Ammon's horn (tissue), 1 donor: Measurements from ENCODE around the gene GMPPA.

Experiments used
- DNase-seq: peaks from one replicate; pipeline ENCODE4 v3.0.0-alpha.2; 2016; ENCODE audit warnings: low spot score

Gene GMPPA

DNA sequence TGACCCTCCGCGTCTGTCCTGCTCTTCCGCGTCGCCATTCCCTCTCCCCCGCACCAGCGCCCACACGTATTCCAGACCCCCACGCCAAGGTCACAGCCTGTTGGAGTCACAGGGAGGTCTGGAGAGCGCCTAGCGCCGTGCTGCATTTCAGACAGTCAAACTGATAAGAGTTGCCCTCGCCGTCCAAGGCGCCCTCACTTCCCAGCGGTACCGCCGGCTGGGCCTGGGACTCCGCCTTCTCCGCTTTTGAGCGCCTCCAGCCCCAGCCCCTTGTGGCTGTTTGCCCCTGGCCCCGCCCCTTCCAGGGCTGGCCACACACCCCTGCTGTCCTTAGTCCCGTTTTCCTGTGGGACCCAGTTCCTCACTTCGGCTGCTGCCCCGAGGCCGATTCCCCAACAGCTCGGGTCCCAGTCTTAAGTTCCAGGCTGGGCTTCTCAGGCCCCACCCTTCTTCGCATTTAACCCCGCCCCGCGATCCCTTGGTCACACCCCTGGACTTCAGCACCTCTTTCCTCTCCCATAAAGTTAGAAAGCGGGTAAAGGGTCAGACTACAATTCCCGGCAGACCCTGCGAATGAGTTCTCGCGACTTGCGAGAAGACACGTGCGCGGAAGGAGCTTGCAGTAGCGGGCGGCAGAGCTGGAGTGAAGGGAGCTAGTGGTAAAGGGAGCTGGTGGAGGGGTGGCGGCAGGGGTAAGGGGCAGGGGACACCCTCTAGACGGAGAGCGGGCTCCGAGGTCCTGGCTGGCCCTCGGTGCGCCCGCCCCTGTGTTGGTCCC is at the start of gene GMPPA:
Gene GMPPA (plus strand): TSS at position 612 of the 778 bp plus-strand sequence. CDS start 1,085 bp downstream, outside the sequence.
- peak; percentile 97 for DNase-seq

DNA sequence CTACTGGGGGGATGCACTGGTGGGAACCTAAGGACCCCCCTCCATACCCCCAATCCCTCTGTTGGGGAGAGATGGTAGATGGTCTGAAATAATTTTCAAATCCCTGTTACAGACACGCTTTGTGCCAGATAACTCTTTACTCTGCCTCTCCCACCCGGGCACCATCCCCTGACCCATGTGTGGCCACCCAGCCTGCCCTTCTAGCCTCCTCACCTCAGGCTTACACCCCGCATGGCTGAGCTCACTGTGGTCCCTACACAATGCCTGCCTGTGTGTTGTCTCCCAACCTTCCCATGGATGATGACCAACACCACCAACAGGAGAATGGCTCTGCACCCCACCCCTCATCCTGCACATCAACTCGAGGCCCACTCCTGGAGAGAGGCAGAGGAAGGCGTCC is 49.1 kb upstream of the GMPPA start:
- DNase-seq = no peak

GRCh38 chr2:219451661-219452360 is 46.9 kb upstream of the GMPPA start:
- DNase-seq = no peak

DNA sequence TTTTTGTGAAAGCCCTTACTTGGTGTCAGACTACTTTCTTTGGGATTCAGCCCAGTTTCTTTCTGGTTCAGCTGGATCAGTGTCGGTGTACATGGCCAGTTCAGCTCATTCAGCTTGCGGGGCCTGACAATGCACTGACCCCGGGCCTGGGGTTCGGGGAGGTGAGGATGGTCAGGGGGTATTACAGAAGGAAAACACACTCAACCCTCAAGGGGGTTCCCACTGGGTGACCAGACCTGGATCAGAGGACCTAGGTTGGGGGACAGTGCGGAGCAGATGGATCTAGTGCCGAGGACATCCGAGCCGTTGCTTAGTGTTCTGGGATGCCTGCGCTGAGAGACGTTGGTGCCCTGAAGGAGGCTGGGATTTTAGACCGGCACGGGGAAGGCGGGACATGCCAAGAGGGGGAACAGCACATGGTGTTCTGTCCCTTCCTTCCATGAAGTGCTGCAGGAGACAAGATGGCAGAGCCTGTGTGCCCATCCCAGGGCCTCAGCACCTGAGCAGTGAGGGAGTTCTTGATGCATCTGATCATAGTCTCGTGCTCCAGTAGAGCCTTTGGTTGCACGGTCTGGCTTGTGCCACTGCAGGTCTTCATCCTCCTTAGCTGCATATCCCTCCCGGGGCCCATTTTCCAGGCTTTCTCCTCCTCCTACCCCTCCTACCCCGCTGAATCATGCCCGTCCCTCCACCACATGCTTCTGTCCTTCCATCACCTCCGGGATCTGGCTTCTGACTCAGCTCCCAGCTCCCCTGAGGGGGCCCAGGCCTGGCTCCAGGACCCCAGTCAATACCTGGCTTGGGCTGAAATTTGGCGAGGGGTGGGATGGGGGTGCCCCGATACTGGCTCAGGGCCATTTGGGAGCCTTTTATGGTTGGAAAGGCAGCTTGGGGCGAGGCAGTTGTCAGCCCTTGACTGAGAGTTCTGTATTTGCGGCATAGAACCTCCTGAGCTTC is 46.1 kb upstream of the GMPPA start:
- DNase-seq = peak; percentile 68

- DNase-seq = peak; percentile 42
These were observed 44.8 kb upstream of the GMPPA start for GRCh38 chr2:219453671-219454590.

- DNase-seq = no peak
These were observed 43.1 kb upstream of the GMPPA start for GRCh38 chr2:219455581-219455980.

DNA sequence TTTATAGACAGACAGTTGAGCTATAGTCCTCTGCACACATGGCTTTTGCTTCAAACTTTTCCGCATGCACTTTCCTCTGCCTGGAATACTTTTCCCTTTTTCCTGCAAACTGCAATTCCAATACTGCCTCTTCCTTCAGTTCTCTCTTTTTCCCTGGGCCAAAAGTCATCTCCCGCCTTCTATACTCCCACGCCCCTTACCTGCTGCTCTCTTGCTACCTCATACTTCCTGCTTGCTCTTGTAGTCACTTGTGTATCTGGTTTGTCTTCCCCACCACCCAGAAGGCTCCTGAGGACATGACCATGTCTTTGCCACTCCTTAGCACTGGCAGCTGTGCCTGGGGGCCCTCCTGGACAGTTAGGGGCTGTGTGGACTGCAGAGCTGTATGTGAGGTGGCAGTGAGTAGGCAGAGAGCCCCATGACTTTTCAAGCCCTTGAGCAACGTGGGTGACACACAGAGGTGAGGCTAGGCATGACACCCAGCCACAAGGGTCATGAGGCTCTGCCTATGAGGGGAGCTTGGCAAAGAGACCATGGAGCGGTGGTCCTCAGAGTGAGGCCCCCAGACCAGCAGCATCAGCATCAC is 40.8 kb upstream of the GMPPA start:
- no peak for DNase-seq

- no peak for DNase-seq
These were observed 39.7 kb upstream of the GMPPA start for GRCh38 chr2:219458996-219459395.

DNA sequence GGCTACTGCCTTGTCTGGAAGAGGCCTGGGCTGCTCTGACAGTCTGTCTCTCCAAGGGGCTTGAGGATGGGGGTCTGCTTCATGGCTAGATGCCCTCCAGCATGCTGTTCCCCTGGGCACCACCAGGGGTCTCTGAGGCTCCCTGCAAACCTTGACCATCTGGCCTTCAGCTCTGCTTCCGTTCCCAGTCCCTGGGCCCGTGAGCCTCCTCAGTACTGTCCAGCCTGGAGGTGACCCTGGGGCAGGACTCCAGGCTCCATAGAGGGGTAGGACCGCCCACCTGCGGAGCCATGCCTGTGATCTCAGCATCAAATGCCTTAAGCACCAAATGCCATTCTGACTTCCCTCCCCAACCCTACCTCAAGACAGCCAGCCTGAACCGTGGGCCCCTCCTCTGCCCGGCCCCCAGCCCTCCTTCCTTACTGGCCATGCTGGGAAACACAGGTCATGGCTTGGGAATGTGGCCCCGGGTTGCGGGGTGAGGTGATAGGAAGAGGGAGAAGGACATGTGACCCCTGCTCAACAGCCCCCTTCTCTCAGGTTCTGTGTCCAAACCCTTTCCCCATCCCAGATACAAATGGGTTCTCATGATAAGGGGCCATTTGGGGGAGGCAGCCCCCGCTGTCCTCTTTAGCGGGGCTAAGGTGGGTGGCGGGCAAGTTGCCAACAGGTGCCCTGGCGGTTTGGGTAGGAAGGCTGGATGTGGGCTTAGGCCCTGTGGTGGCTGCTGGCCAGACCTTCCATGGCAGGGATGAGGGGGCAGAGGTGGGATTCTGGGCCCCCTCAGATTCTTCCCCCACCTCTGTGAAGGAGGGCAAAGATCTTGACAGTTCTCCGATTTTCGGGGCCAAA is 39.0 kb upstream of the GMPPA start:
- DNase-seq = peak; percentile 40

GRCh38 chr2:219460424-219460926 is 38.2 kb upstream of the GMPPA start:
- peak; percentile 62 for DNase-seq

- no peak for DNase-seq
These were observed 37.6 kb upstream of the GMPPA start for GRCh38 chr2:219461047-219461514.

- DNase-seq = no peak
These were observed 37.0 kb upstream of the GMPPA start for GRCh38 chr2:219461669-219462068.

DNA sequence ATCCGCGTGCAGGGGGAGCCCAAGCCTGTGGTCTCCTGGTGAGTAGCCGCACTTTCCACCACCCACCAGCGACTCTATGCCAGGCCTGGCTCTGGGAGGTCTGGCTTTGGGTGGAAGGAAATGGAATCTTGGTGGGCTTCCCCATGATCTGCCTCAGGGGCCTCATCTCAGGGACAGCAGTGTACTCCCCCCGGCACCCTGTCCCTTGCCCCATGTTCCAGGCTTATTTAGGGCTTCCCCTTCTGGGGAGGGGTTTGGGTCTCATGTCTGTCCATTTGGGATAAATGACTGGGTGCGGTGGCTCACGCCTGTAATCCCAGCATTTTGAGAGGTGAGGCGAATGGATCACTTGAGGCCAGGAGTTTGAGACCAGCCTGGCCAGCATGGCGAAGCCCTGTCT is 36.3 kb upstream of the GMPPA start:
- no peak for DNase-seq

DNA sequence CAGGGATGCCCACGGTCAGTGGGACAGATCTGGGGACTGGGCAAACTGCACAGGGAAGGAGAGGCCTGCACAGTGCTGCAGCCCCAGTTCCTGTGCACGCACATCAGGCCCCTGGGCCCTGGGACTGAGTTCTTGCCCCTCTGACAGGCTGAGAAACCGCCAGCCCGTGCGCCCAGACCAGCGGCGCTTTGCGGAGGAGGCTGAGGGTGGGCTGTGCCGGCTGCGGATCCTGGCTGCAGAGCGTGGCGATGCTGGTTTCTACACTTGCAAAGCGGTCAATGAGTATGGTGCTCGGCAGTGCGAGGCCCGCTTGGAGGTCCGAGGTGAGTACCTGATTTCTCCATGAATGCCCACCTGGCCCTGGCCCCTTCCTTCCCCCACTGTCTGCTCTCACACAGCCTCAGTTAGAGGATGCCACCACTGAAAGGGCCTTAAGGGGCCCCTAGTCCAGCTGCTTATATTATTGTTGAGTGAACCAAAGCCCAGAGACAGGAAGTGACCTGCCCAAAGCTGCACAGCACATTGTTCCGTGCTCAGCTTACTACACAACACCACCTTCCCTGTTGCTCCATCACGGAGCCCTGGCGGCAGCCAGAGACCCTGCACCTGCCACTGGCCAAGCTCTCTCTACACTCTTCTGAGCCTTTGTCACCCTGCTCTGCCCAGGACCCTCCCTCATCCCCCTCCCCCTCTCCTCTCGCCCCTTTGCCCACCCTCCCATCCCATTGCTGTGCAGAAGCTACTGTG is 34.2 kb upstream of the GMPPA start:
- DNase-seq = no peak

DNA sequence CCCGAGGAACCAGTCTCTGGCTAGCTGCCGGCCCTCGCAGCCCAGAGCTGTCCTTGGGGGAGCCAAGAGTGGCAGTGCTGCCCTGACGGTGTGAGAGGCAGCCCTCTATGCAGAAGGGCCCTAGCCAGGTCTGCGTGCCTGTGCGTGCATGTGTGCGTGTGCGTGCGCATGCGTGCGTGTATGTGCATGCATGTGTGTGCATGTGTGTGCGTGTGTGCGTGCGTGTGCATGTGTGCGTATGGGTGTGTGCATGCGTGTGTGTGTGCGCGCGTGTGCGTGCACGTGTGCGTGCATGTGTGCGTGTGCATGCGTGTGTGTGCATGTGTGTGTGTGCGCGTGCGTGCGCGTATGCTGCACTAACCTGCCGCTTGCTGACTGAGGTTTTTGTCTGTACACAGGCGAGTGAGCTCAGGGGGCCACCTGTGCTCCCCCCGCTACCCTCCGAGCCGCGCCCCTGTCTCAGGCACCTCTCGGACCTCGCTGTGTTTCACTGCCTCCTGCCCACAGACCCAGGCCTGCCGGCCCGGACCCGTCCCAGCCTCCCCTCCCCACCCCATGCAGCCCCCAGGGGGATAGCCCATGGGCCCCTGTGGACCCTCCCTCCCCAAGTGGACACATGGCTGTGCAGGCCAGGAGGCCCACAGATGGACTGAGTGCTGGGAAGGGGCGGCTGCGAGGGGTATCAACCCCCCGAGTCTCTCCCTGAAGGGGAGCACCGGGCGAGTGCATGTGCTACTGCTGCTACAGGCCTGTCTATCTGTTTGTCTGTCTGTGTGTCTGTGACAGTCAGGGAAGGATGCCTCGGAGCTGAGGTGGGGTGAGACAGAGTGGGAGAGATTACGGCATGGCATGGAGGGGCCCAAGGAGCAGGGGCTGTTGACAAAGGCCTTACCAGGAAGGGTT is 32.8 kb upstream of the GMPPA start:
- no peak for DNase-seq

DNA sequence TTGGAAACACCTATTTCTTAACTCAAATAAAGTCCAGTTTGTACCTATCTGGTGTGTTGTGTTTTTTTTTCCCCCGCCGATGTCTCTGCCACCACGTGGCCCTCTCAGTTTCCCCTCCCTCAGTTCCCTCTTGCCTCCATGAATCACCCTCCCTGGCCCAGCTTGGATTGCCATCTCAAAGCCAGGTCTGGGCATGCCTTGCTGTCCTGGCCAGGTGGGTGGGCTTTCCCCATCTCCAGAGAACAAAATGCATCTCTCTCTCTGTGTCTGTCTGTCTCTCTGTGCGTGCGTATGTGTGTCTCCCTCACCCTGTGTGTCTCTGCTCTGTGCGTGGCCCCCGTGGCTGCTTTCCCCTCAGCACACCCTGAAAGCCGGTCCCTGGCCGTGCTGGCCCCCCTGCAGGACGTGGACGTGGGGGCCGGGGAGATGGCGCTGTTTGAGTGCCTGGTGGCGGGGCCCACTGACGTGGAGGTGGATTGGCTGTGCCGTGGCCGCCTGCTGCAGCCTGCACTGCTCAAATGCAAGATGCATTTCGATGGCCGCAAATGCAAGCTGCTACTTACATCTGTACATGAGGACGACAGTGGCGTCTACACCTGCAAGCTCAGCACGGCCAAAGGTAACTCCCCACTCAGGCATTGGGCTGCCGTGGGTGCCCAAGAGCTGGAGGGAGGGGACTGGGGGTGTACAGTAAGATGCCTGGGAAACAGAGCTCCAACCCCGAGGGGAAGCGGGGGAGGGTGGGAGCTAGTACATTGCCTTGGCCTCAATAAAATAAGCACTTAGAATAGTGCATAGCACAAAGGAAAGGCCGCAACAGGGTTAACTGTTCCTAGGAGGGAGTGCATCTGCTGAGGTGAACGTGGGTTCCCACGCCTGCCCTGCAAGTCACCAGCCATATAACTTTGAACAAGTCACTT is 31.6 kb upstream of the GMPPA start:
- DNase-seq = no peak

- DNase-seq = no peak
These were observed 31.0 kb upstream of the GMPPA start for GRCh38 chr2:219467736-219468075.
